WTC11 (cell line): ENCODE results near the gene RPTOR. TPM values are rescaled to one million over a fixed set of nuclear protein-coding genes. Genes with fewer than 3 reads are reported as not detected.

Source experiments
- ATAC-seq: fragments of 200-7000 bp; cut with Tn5 transposase; 2 replicates; pipeline ENCODE4 v1.10.0; 2021; ENCODE audit warnings: mild to moderate bottlenecking, moderate library complexity
- CTCF ChIA-PET: fragments of 300-600 bp; sonication (Branson Sonifier 250); formaldehyde crosslinking; loops from one replicate; lab custom pipeline; 2021; ENCODE audit warnings: antibody characterized with exemption; lab: Charles Lee
- POLR2A ChIA-PET: fragments of 350-600 bp; sonication (Branson Sonifier 250); formaldehyde crosslinking; loops from one replicate; lab custom pipeline; 2021; ENCODE audit warnings: antibody characterized with exemption; lab: Charles Lee
- DNase-seq: peaks from one replicate; pipeline ENCODE4 v3.0.0; 2021; ENCODE audit warnings: low spot score
- H3K27ac Mint-ChIP-seq: 2 replicates; pipeline ENCODE4 v1.8.0; 2021; ENCODE audit warnings: mixed read lengths
- H3K27me3 Mint-ChIP-seq: 2 replicates; pipeline ENCODE4 v1.8.0; 2021; ENCODE audit warnings: low read depth, mild to moderate bottlenecking, moderate library complexity, mixed read lengths
- H3K36me3 Mint-ChIP-seq: 2 replicates; pipeline ENCODE4 v1.8.0; 2021; ENCODE audit warnings: mixed read lengths
- H3K4me1 Mint-ChIP-seq: 2 replicates; pipeline ENCODE4 v1.8.0; 2022; ENCODE audit warnings: mixed read lengths
- H3K4me3 Mint-ChIP-seq: 2 replicates; pipeline ENCODE4 v1.8.0; 2021; ENCODE audit warnings: mild to moderate bottlenecking, moderate library complexity, mixed read lengths
- H3K9me3 Mint-ChIP-seq: 2 replicates; pipeline ENCODE4 v1.8.0; 2021; ENCODE audit warnings: mixed read lengths
- ATF2 ChIP-seq: sonication (generic); formaldehyde crosslinking; IDR thresholded peaks from 2 replicates; pipeline ENCODE4 v1.8.1; 2022; ENCODE audit warnings: low read depth, missing genetic modification reagents, borderline replicate concordance
- CDX4 ChIP-seq: fragments of 250-450 bp; sonication (Bioruptor Pico); IDR thresholded peaks from 2 replicates; pipeline ENCODE4 v1.9.0; 2021; ENCODE audit warnings: moderate library complexity, mild to moderate bottlenecking, inconsistent platforms, borderline replicate concordance
- CTCF ChIP-seq: fragments of 200-600 bp; IDR thresholded peaks from 2 replicates; pipeline ENCODE4 v1.8.0; 2022; ENCODE audit warnings: antibody characterized with exemption
- EMX1 ChIP-seq: fragments of 250-450 bp; sonication (Bioruptor Pico); IDR thresholded peaks from 2 replicates; pipeline ENCODE4 v1.8.0; 2021; ENCODE audit warnings: mild to moderate bottlenecking
- GABPB1 ChIP-seq: sonication (generic); formaldehyde crosslinking; IDR thresholded peaks from 2 replicates; pipeline ENCODE4 v1.8.1; 2023; ENCODE audit warnings: mild to moderate bottlenecking, missing genetic modification reagents
- IRF1 ChIP-seq: sonication (generic); formaldehyde crosslinking; IDR thresholded peaks from 2 replicates; pipeline ENCODE4 v1.8.0; 2023; ENCODE audit warnings: missing genetic modification reagents
- MLX ChIP-seq: sonication (generic); formaldehyde crosslinking; IDR thresholded peaks from 2 replicates; pipeline ENCODE4 v1.8.1; 2023; ENCODE audit warnings: mild to moderate bottlenecking, missing genetic modification reagents, moderate library complexity
- MXD4 ChIP-seq: fragments of 250-450 bp; sonication (Bioruptor Pico); IDR thresholded peaks from 2 replicates; pipeline ENCODE4 v1.8.0; 2021; ENCODE audit warnings: mild to moderate bottlenecking, moderate library complexity, borderline replicate concordance
- MYBL2 ChIP-seq: sonication (generic); formaldehyde crosslinking; IDR thresholded peaks from 2 replicates; pipeline ENCODE4 v1.8.1; 2023; ENCODE audit warnings: mild to moderate bottlenecking, moderate library complexity, missing genetic modification reagents
- NR3C1 ChIP-seq: sonication (generic); formaldehyde crosslinking; conservative IDR thresholded peaks from 2 replicates; pipeline ENCODE4 v1.8.1; 2023; ENCODE audit warnings: low read depth, mild to moderate bottlenecking, missing genetic modification reagents
- TP53 ChIP-seq: sonication (generic); formaldehyde crosslinking; IDR thresholded peaks from 2 replicates; pipeline ENCODE4 v1.8.1; 2023; ENCODE audit warnings: mild to moderate bottlenecking, missing genetic modification reagents
- ZBTB43 ChIP-seq: sonication (generic); formaldehyde crosslinking; IDR thresholded peaks from 2 replicates; pipeline ENCODE4 v1.8.1; 2023; ENCODE audit warnings: mild to moderate bottlenecking, missing genetic modification reagents
- ZNF138 ChIP-seq: sonication (generic); formaldehyde crosslinking; conservative IDR thresholded peaks from 2 replicates; pipeline ENCODE4 v1.8.1; 2022; ENCODE audit warnings: mild to moderate bottlenecking, moderate library complexity, missing genetic modification reagents
- ZNF232 ChIP-seq: sonication (generic); formaldehyde crosslinking; IDR thresholded peaks from 2 replicates; pipeline ENCODE4 v1.8.0; 2022; ENCODE audit warnings: mild to moderate bottlenecking, missing genetic modification reagents
- total RNA-seq: library from RNA; stranded (reverse); gene quantifications from 3 replicates; pipeline ENCODE4 v1.2.3, GENCODE V29; 2021

Gene RPTOR
- total RNA-seq, 1 experiment from 2014 or later: 41.0 TPM

GRCh38 chr17:80955078-80955477 lies 410.4 kb downstream of the RPTOR start:
- DNase-seq: no peak
- POLR2A ChIA-PET: no interaction called here
- H3K27me3 Mint-ChIP-seq: no peaks in the 10 kb centered on the region

GRCh38 chr17:80955671-80956280 lies 411.1 kb downstream of the RPTOR start:
- DNase-seq (peak; percentile 8), ATAC-seq (no peak)
- Mint-ChIP-seq H3K27me3 (no peaks in the 10 kb centered on the region), H3K9me3 (peaks cover 6% of the 10 kb centered on the region; the same call in 1 of the 2 replicates), H3K27ac (no peak overlapping the region), H3K36me3 (no peaks in the 10 kb centered on the region), H3K4me1 (no peaks in the 10 kb centered on the region), H3K4me3 (no peak overlapping the region)
- ChIA-PET CTCF (interaction anchor here (2.7 kb wide), 1 partner anchor 529 kb away, joined by 7 read pairs; no protein-coding TSS in a partner anchor), POLR2A (no interaction called here)
- TF ChIP-seq ATF2 (CRISPR knock-in tag): no peak
- no peak for TF ChIP-seq GABPB1 (CRISPR knock-in tag)
- no peak for TF ChIP-seq IRF1 (CRISPR knock-in tag)

More at GRCh38 chr17:80955078-80955477, 410.4 kb downstream of the RPTOR start:
- no peak for TF ChIP-seq CDX4 (CRISPR knock-in tag)
- TF ChIP-seq EMX1 (CRISPR knock-in tag): no peak
- TF ChIP-seq ATF2 (CRISPR knock-in tag): no peak
- no peak for TF ChIP-seq MXD4 (CRISPR knock-in tag)
- no peak for TF ChIP-seq NR3C1 (CRISPR knock-in tag)
- TF ChIP-seq TP53 (CRISPR knock-in tag): no peak
- TF ChIP-seq ZNF138 (CRISPR knock-in tag): no peak
- TF ChIP-seq MLX (CRISPR knock-in tag): no peak
- no peak for TF ChIP-seq CTCF
- no peak for TF ChIP-seq ZBTB43
- no peak for TF ChIP-seq ZNF232 (CRISPR knock-in tag)
- TF ChIP-seq MYBL2 (CRISPR knock-in tag): no peak
- peaks cover 6% of the 10 kb centered on the region; the same call in 1 of the 2 replicates for H3K9me3 Mint-ChIP-seq
- H3K4me1 Mint-ChIP-seq: no peaks in the 10 kb centered on the region
- no peak overlapping the region for H3K4me3 Mint-ChIP-seq
- H3K27ac Mint-ChIP-seq: no peak overlapping the region
- CTCF ChIA-PET: no interaction called here
- no peak for ATAC-seq
- no peaks in the 10 kb centered on the region for H3K36me3 Mint-ChIP-seq
